Keratinocyte (primary cell): ENCODE measurements around the gene CUTA.

Experiments used
- EZH2 ChIP-seq: IDR thresholded peaks from one replicate; pipeline ENCODE4 v1.6.1; 2012; ENCODE audit warnings: inconsistent platforms, mild to moderate bottlenecking, low read length, moderate library complexity
- TF ChIP-seq, protein P1 (sequence below), 3 experiments: IDR thresholded peaks in 1 of 3; conservative IDR thresholded peaks in 1 of 3; optimal IDR thresholded peaks in 1 of 3; 2 replicates in 2 of 3; 3 replicates in 1 of 3; pipeline versions ENCODE3 to v1.5.1; 2011; ENCODE audit warnings: low read length in 3 of 3, mild to moderate bottlenecking in 3 of 3, moderate library complexity in 2 of 3, control low read depth in 1 of 3, inconsistent platforms in 1 of 3; ENCODE audit not compliant: insufficient read depth in 2 of 3; ENCODE audit errors: extremely low read depth in 1 of 3

DNA sequence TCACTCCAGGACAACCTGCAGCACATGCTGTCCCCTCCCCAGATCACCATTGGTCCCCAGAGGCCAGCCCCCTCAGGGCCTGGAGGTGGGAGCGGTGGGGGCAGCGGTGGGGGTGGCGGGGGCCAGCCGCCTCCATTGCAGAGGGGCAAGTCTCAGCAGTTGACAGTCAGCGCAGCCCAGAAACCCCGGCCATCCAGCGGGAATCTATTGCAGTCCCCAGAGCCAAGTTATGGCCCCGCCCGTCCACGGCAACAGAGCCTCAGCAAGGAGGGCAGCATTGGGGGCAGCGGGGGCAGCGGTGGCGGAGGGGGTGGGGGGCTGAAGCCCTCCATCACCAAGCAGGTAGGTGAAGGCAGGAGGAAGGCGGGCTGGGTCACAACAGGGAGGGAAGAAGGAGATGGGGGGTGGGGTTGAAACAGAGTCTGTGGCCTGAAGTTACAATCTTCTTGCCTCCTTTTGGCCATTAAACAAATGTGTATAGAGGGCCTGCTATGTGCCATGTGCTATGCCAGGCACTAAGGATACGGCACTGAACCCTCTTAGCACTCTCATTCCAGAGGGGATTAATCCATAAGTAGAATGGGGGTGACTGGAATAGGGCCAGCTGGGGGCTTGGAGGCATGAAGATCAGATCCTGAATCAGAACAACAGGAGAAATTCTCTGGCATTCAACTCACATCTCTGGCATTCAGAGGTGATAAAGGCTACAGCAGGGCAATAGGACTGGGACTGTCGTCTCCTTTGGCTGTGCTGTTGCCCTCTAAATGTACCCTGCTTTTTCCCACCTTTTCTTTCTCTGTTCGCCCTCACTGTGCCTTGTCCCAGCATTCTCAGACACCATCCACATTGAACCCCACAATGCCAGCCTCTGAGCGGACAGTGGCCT lies 26.0 kb upstream of the CUTA start:
- TF ChIP-seq, protein P1, sequence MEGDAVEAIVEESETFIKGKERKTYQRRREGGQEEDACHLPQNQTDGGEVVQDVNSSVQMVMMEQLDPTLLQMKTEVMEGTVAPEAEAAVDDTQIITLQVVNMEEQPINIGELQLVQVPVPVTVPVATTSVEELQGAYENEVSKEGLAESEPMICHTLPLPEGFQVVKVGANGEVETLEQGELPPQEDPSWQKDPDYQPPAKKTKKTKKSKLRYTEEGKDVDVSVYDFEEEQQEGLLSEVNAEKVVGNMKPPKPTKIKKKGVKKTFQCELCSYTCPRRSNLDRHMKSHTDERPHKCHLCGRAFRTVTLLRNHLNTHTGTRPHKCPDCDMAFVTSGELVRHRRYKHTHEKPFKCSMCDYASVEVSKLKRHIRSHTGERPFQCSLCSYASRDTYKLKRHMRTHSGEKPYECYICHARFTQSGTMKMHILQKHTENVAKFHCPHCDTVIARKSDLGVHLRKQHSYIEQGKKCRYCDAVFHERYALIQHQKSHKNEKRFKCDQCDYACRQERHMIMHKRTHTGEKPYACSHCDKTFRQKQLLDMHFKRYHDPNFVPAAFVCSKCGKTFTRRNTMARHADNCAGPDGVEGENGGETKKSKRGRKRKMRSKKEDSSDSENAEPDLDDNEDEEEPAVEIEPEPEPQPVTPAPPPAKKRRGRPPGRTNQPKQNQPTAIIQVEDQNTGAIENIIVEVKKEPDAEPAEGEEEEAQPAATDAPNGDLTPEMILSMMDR (optimal IDR thresholded peaks at IDR 0.05 in 1 of 3, IDR thresholded peaks at IDR 0.05 in 1 of 3, conservative IDR thresholded peaks at IDR 0.05 in 1 of 3; ENCODE audit: extremely low read depth in 1 of 3, insufficient read depth in 2 of 3, low read length in 3 of 3) = no peak
- TF ChIP-seq EZH2 = no peak
